Transverse colon (tissue), 4 donors: ENCODE data around the gene TRIM14. TPM values are rescaled to one million over a fixed set of nuclear protein-coding genes. Genes with fewer than 3 reads are reported as not detected.

Source experiments
- DNase-seq: peaks from one replicate; pipeline ENCODE4 v3.0.0-alpha.2; 2019
- H3K27ac ChIP-seq, 4 donors: fragments of 200-600 bp; sonication (generic); 2 replicates each; pipeline ENCODE4 v1.5.1; 2016 to 2018; ENCODE audit warnings: inconsistent platforms in 4 of 4
- H3K27me3 ChIP-seq: fragments of 200-600 bp; sonication (generic); 2 replicates; pipeline ENCODE4 v1.5.1; 2017; ENCODE audit warnings: inconsistent platforms
- H3K36me3 ChIP-seq, 4 donors: fragments of 200-600 bp; sonication (generic); 2 replicates each; pipeline ENCODE4 v1.5.1; 2017 to 2019; ENCODE audit warnings: inconsistent platforms in 4 of 4
- H3K4me1 ChIP-seq, 4 donors: fragments of 200-600 bp; sonication (generic); 2 replicates each; pipeline ENCODE4 v1.5.1; 2017 to 2020; ENCODE audit warnings: inconsistent platforms in 4 of 4
- H3K4me3 ChIP-seq, 4 donors: fragments of 200-600 bp; sonication (generic); 1 replicate in 1 of 4; 2 replicates in 3 of 4; pipeline versions ENCODE4 v1.5.1 to v1.6.1; 2017 to 2019; ENCODE audit warnings: inconsistent platforms in 4 of 4
- H3K9me3 ChIP-seq, 2 donors: fragments of 200-600 bp; sonication (generic); 2 replicates each; pipeline ENCODE4 v1.5.1; 2017 to 2019; ENCODE audit warnings: inconsistent platforms in 2 of 2
- EP300 ChIP-seq: sonication (generic); formaldehyde crosslinking; IDR thresholded peaks from one replicate; pipeline ENCODE4 v1.6.1; 2017; ENCODE audit warnings: antibody characterized with exemption, low read depth
- POLR2A ChIP-seq: fragments of 450-650 bp; IDR thresholded peaks from one replicate; pipeline ENCODE4 v1.6.1; 2016; ENCODE audit warnings: antibody characterized with exemption, mild to moderate bottlenecking, moderate library complexity
- POLR2AphosphoS5 ChIP-seq, 3 donors: sonication (generic); formaldehyde crosslinking; IDR thresholded peaks; one replicate each; pipeline ENCODE4 v1.6.1; 2016; ENCODE audit warnings: antibody characterized with exemption in 3 of 3
- WGBS, 2 donors: methylation state at CpG; one replicate each; pipeline ENCODE4 v1.1.5; 2018; ENCODE audit warnings: low coverage in 1 of 2; 5-methylcytosine and 5-hydroxymethylcytosine counted together
- in situ Hi-C, 4 donors: fragments of 200-750 bp; cut with MboI; loops; one replicate each; pipeline versions ENCODE4 v1.15.0 to v1.15.1; 2017; ENCODE audit warnings: low sequenced_read_pairs in 3 of 4, low pct_ligation_motif_present in 1 of 4, low pct_unique_long_range_greater_than_20kb in 1 of 4
- intact Hi-C: fragments of 100-400 bp; cut with DNase I; formaldehyde crosslinking; loops from one replicate; pipeline ENCODE4 v1.15.1; 2023; ENCODE audit warnings: low total_unique reads
- total RNA-seq, 4 donors: library from RNA; depleted of rRNA; stranded (reverse); fragments of >200 nt; gene quantifications; one replicate each; pipeline ENCODE4 v1.1.0, GENCODE V29; 2016
- TF ChIP-seq, protein P1 (sequence below), 5 experiments: fragments of 200-600 bp in 3 of 5; fragments of 450-650 bp in 2 of 5; sonication (generic) in 3 of 5; IDR thresholded peaks; 1 replicate in 2 of 5; 2 replicates in 3 of 5; pipeline ENCODE4 v1.5.1; 2016 to 2017; ENCODE audit warnings: antibody characterized with exemption in 5 of 5, inconsistent platforms in 3 of 5, mild to moderate bottlenecking in 2 of 5, moderate library complexity in 1 of 5

The TRIM14 gene
- total RNA-seq, 4 donors from 2014 or later, result 28.7 to 58.7 (median 53.8) TPM

DNA sequence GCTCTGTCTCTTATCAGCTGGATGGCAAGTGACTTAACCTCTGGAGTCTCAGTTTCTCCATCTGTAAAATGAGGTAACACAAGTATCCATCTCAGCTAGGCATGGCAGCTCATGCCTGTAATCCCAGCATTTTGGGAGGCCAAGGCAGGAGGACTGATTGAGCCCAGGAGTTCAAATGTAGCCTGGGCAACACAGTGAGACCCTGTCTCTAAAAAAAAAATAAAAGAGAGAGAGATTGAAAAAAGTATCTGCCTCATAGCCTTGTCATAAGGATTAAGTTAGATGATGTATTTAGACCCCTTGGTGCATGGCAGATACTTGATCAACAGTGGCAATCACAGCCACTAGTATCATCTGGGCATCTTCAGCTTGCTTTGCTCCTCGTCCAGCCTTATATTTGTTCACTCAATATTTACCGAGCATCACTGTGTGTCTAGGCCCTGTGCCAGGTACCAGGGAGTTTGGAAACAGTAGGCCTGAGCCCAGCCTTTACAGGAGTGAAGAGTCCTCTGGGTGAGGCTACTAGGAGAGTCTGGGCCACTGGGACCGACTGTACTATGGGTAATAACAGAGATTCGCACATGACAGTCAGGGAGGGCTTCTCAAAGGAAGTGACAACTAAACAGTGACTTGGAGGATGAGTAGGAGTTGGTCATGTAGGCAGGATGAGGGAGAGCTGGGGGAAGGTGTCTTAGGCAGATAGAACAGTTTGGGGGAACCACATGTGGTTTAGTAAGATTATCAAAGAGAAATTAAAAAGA, 39.2 kb upstream of the TRIM14 start:
- in situ Hi-C loops (no loop called here), intact Hi-C loops (no loop called here)
- WGBS, 2 donors, result 42% methylated on average over 3 to 4 of the region's 4 CpGs
- H3K27me3 ChIP-seq, result no peaks in the 10 kb centered on the region
- peaks cover 0 to 5% (median 0%) of the 10 kb centered on the region in 4 donors for H3K36me3 ChIP-seq
- no peak overlapping the region for H3K27ac ChIP-seq
- H3K4me1 ChIP-seq, result peaks cover 0 to 7% (median 1%) of the 10 kb centered on the region in 4 donors
- peak; percentile 71 for DNase-seq
- TF ChIP-seq POLR2AphosphoS5 (IDR thresholded peaks at IDR 0.05) (no peak), EP300 (no peak), POLR2A (no peak)
- TF ChIP-seq, protein P1, sequence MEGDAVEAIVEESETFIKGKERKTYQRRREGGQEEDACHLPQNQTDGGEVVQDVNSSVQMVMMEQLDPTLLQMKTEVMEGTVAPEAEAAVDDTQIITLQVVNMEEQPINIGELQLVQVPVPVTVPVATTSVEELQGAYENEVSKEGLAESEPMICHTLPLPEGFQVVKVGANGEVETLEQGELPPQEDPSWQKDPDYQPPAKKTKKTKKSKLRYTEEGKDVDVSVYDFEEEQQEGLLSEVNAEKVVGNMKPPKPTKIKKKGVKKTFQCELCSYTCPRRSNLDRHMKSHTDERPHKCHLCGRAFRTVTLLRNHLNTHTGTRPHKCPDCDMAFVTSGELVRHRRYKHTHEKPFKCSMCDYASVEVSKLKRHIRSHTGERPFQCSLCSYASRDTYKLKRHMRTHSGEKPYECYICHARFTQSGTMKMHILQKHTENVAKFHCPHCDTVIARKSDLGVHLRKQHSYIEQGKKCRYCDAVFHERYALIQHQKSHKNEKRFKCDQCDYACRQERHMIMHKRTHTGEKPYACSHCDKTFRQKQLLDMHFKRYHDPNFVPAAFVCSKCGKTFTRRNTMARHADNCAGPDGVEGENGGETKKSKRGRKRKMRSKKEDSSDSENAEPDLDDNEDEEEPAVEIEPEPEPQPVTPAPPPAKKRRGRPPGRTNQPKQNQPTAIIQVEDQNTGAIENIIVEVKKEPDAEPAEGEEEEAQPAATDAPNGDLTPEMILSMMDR (IDR thresholded peaks at IDR 0.05), result no peak
- no peak overlapping the region for H3K4me3 ChIP-seq
- no peaks in the 10 kb centered on the region for H3K9me3 ChIP-seq

DNA sequence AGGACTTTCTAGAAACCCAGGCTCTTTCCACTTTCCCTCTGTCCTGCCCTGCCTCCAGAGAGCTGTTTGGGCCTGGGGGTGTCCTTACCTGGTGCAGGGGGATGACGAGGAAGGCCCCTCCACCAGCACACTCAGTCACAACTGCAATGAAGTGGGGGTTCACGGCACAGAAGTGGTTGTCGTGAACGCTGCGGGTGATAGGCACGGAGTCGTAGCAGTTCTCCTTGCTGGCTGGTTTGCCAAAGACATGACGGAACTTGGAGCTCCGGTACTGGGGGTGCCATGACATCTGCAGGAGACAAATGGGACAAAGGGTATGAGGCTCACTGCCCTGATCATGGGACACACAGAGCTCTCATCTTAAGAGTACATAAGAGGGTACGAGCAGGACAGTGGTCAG, 38.4 kb upstream of the TRIM14 start:
- Histone ChIP-seq H3K4me1 (peaks cover 0 to 6% (median 1%) of the 10 kb centered on the region in 4 donors), H3K9me3 (no peaks in the 10 kb centered on the region), H3K4me3 (no peak overlapping the region), H3K36me3 (peaks cover 0 to 5% (median 0%) of the 10 kb centered on the region in 4 donors), H3K27me3 (no peaks in the 10 kb centered on the region), H3K27ac (no peak overlapping the region)
- in situ Hi-C loops, result no loop called here
- intact Hi-C loops, result no loop called here
- TF ChIP-seq POLR2A, result no peak
- TF ChIP-seq, protein P1 (IDR thresholded peaks at IDR 0.05), result no peak
- no peak for TF ChIP-seq EP300
- TF ChIP-seq POLR2AphosphoS5 (IDR thresholded peaks at IDR 0.05), result no peak
- 90 to 97% methylated on average over 2 to 10 of the region's 10 CpGs for WGBS, 2 donors
- DNase-seq, result no peak

- Histone ChIP-seq H3K9me3 (no peaks in the 10 kb centered on the region), H3K4me3 (no peak overlapping the region), H3K27me3 (no peaks in the 10 kb centered on the region), H3K36me3 (peaks cover 0 to 5% (median 0%) of the 10 kb centered on the region in 4 donors), H3K27ac (no peak overlapping the region), H3K4me1 (peaks cover 0 to 6% (median 1%) of the 10 kb centered on the region in 4 donors)
- no peak for DNase-seq
- 75 to 76% methylated on average over 2 of the region's 2 CpGs for WGBS, 2 donors
- in situ Hi-C loops (no loop called here), intact Hi-C loops (no loop called here)
- TF ChIP-seq, protein P1 (IDR thresholded peaks at IDR 0.05), result no peak
- TF ChIP-seq EP300, result no peak
- no peak for TF ChIP-seq POLR2A
Observed at GRCh38 chr9:98154678-98155077, 35.7 kb upstream of the TRIM14 start.

GRCh38 chr9:98152526-98152925, 33.5 kb upstream of the TRIM14 start:
- H3K9me3 ChIP-seq, result no peaks in the 10 kb centered on the region
- intact Hi-C loops, result no loop called here
- no peak overlapping the region for H3K4me3 ChIP-seq
- no peaks in the 10 kb centered on the region for H3K4me1 ChIP-seq
- no peak for DNase-seq
- no peaks in the 10 kb centered on the region for H3K27me3 ChIP-seq
- TF ChIP-seq POLR2AphosphoS5 (IDR thresholded peaks at IDR 0.05), result no peak
- no peak for TF ChIP-seq POLR2A
- TF ChIP-seq, protein P1 (IDR thresholded peaks at IDR 0.05), result no peak
- no peak overlapping the region for H3K27ac ChIP-seq
- in situ Hi-C loops, result no loop called here
- H3K36me3 ChIP-seq, result peaks cover 0 to 5% (median 0%) of the 10 kb centered on the region in 4 donors
